H1 (cell line): ENCODE results near the gene EDDM3A. TPM values are rescaled to one million over a fixed set of nuclear protein-coding genes. Genes with fewer than 3 reads are reported as not detected.

Source experiments
- CTCF ChIA-PET: fragments of 300-600 bp; sonication (Branson Sonifier 250); formaldehyde crosslinking; loops from one replicate; lab custom pipeline; 2021; ENCODE audit not compliant: partially characterized antibody; lab: Charles Lee
- POLR2A ChIA-PET: fragments of 300-600 bp; sonication (Branson Sonifier 250); formaldehyde crosslinking; loops from one replicate; lab custom pipeline; 2021; ENCODE audit warnings: inconsistent platforms; ENCODE audit not compliant: partially characterized antibody; lab: Charles Lee
- DNase-seq, 2 experiments: peaks; one replicate each; pipeline versions ENCODE4 v3.0.0 to v3.0.0-alpha.2; 2010 to 2022; ENCODE audit warnings: low spot score in 2 of 2, low read depth in 1 of 2, mixed read lengths in 1 of 2
- FAIRE-seq: peaks from 2 replicates; lab custom pipeline; 2011; peaks lifted over from hg19 to GRCh38; lab: Jason Lieb, UNC
- H2AFZ ChIP-seq: 2 replicates; pipeline ENCODE4 v1.8.1; 2012; ENCODE audit warnings: low read length, inconsistent platforms
- H2AK5ac ChIP-seq: 2 replicates; pipeline ENCODE4 v1.6.1; 2013; ENCODE audit warnings: low read depth, low read length
- H2BK120ac ChIP-seq: replicated peaks from 2 replicates; pipeline ENCODE3; 2013; ENCODE audit warnings: low read depth, low read length, inconsistent platforms
- H2BK12ac ChIP-seq: 2 replicates; pipeline ENCODE4 v1.6.1; 2013; ENCODE audit warnings: low read depth, low read length
- H2BK15ac ChIP-seq: 2 replicates; pipeline ENCODE4 v1.6.1; 2013; ENCODE audit warnings: low read length
- H2BK20ac ChIP-seq: 2 replicates; pipeline ENCODE4 v1.6.1; 2013; ENCODE audit warnings: low read length
- H2BK5ac ChIP-seq: 2 replicates; pipeline ENCODE4 v1.6.1; 2013; ENCODE audit warnings: low read depth, low read length
- H3K14ac ChIP-seq: 2 replicates; pipeline ENCODE4 v1.6.1; 2013; ENCODE audit warnings: inconsistent platforms; ENCODE audit not compliant: insufficient read length
- H3K18ac ChIP-seq: 2 replicates; pipeline ENCODE4 v1.6.1; 2013; ENCODE audit warnings: low read length; ENCODE audit errors: extremely low read depth
- H3K23ac ChIP-seq: 2 replicates; pipeline ENCODE4 v1.6.1; 2013; ENCODE audit warnings: inconsistent platforms; ENCODE audit not compliant: insufficient read length
- H3K23me2 ChIP-seq: 2 replicates; pipeline ENCODE4 v1.6.1; 2013; ENCODE audit warnings: low read depth, low read length
- H3K27ac ChIP-seq: 2 replicates; pipeline ENCODE4 v1.6.1; 2011; ENCODE audit warnings: low read depth, low read length, inconsistent platforms
- H3K27me3 ChIP-seq, 4 experiments: replicated peaks in 1 of 4; 1 replicate in 1 of 4; 2 replicates in 3 of 4; pipeline versions ENCODE4 v1.6.1 to v1.8.1; 2011 to 2013; ENCODE audit warnings: low read length in 3 of 4, mild to moderate bottlenecking in 3 of 4, inconsistent platforms in 2 of 4, mixed read lengths in 2 of 4, moderate library complexity in 1 of 4; ENCODE audit not compliant: control insufficient read depth in 3 of 4, insufficient read depth in 3 of 4; ENCODE audit errors: extremely low read depth in 1 of 4
- H3K36me3 ChIP-seq, 4 experiments: 2 replicates each; pipeline versions ENCODE4 v1.6.1 to v1.8.1; 2011 to 2013; ENCODE audit warnings: mild to moderate bottlenecking in 4 of 4, low read length in 3 of 4, moderate library complexity in 2 of 4, control low read depth in 1 of 4, inconsistent platforms in 1 of 4; ENCODE audit not compliant: insufficient read depth in 4 of 4, control insufficient read depth in 2 of 4
- H3K4ac ChIP-seq: replicated peaks from 2 replicates; pipeline ENCODE3; 2013; ENCODE audit warnings: low read length, low read depth, mixed read lengths, inconsistent platforms; ENCODE audit not compliant: insufficient read length
- H3K4me1 ChIP-seq, 4 experiments: replicated peaks in 1 of 4; 1 replicate in 1 of 4; 2 replicates in 3 of 4; pipeline versions ENCODE4 v1.6.1 to v1.8.1; 2011 to 2013; ENCODE audit warnings: low read length in 3 of 4, inconsistent platforms in 2 of 4, mixed read lengths in 1 of 4; ENCODE audit not compliant: insufficient read depth in 4 of 4, control insufficient read depth in 3 of 4
- H3K4me2 ChIP-seq, 2 experiments: 2 replicates each; pipeline versions ENCODE4 v1.6.1 to v1.8.1; 2011 to 2013; ENCODE audit warnings: low read depth in 2 of 2, low read length in 2 of 2, control low read depth in 1 of 2, inconsistent platforms in 1 of 2, mild to moderate bottlenecking in 1 of 2; ENCODE audit not compliant: insufficient read depth in 1 of 2
- H3K4me3 ChIP-seq, 4 experiments: fragments of 200-600, 300-600 bp in 1 of 4; sonication (generic), shearing (Covaris generic), sonication (Bioruptor Twin) in 1 of 4; 2 replicates each; pipeline versions ENCODE4 v1.5.1 to v1.8.1; 2011 to 2016; ENCODE audit warnings: low read length in 4 of 4, low read depth in 3 of 4, control low read depth in 2 of 4, inconsistent platforms in 2 of 4, mild to moderate bottlenecking in 2 of 4, mixed read lengths in 1 of 4, moderate library complexity in 1 of 4; ENCODE audit not compliant: insufficient read depth in 2 of 4; ENCODE audit errors: extremely low read depth in 1 of 4
- H3K56ac ChIP-seq: replicated peaks from 2 replicates; pipeline ENCODE3; 2013; ENCODE audit warnings: low read depth, mild to moderate bottlenecking, mixed read lengths, low read length, inconsistent platforms; ENCODE audit not compliant: insufficient read length
- H3K79me1 ChIP-seq: 2 replicates; pipeline ENCODE4 v1.6.1; 2013; ENCODE audit warnings: low read depth, low read length, control low read depth
- H3K79me2 ChIP-seq, 2 experiments: 2 replicates each; pipeline versions ENCODE4 v1.6.1 to v1.8.1; 2012 to 2013; ENCODE audit warnings: low read length in 2 of 2, mild to moderate bottlenecking in 2 of 2, inconsistent platforms in 1 of 2; ENCODE audit not compliant: insufficient read depth in 2 of 2, control insufficient read depth in 1 of 2
- H3K9ac ChIP-seq, 4 experiments: replicated peaks in 1 of 4; 1 replicate in 1 of 4; 2 replicates in 3 of 4; pipeline versions ENCODE4 v1.6.1 to v1.8.1; 2011 to 2013; ENCODE audit warnings: low read depth in 3 of 4, low read length in 3 of 4, control low read depth in 2 of 4, mild to moderate bottlenecking in 2 of 4, moderate library complexity in 2 of 4, inconsistent platforms in 1 of 4; ENCODE audit errors: extremely low read depth in 1 of 4
- H3K9me3 ChIP-seq, 2 experiments: 2 replicates each; pipeline versions ENCODE4 v1.6.1 to v1.8.1; 2012 to 2013; ENCODE audit warnings: mild to moderate bottlenecking in 2 of 2, moderate library complexity in 2 of 2, control low read depth in 1 of 2, inconsistent platforms in 1 of 2, low read depth in 1 of 2, low read length in 1 of 2, mixed read lengths in 1 of 2; ENCODE audit not compliant: insufficient read depth in 2 of 2
- H4K20me1 ChIP-seq, 2 experiments: replicated peaks in 1 of 2; 2 replicates each; pipeline versions ENCODE3 to v1.8.1; 2011 to 2013; ENCODE audit warnings: inconsistent platforms in 2 of 2, low read length in 2 of 2, mild to moderate bottlenecking in 1 of 2; ENCODE audit not compliant: insufficient read depth in 2 of 2, control insufficient read depth in 1 of 2
- H4K5ac ChIP-seq: 2 replicates; pipeline ENCODE4 v1.6.1; 2013; ENCODE audit warnings: low read length, low read depth, mixed read lengths, inconsistent platforms; ENCODE audit not compliant: insufficient read length
- H4K8ac ChIP-seq: 2 replicates; pipeline ENCODE4 v1.8.0; 2013; ENCODE audit warnings: mild to moderate bottlenecking, moderate library complexity, low read length, inconsistent platforms; ENCODE audit not compliant: insufficient read depth; ENCODE audit errors: extremely low read depth
- H4K91ac ChIP-seq: replicated peaks from 2 replicates; pipeline ENCODE3; 2013; ENCODE audit warnings: low read length, mixed read lengths, inconsistent platforms; ENCODE audit not compliant: insufficient read length
- NANOG ChIP-seq: IDR thresholded peaks from 2 replicates; pipeline ENCODE4 v1.6.1; 2011; ENCODE audit warnings: low read length, low read depth, mild to moderate bottlenecking, inconsistent platforms; ENCODE audit not compliant: insufficient read depth, poor library complexity, severe bottlenecking
- SAP30 ChIP-seq: fragments of 300-600 bp; sonication (generic); IDR thresholded peaks from 2 replicates; pipeline ENCODE4 v1.7.1; 2012; ENCODE audit warnings: low read length, moderate library complexity, mild to moderate bottlenecking, inconsistent platforms; ENCODE audit not compliant: insufficient read depth, insufficient replicate concordance
- WGBS, 2 experiments: shearing (Covaris generic) in 1 of 2; methylation state at CpG; one replicate each; pipeline versions ENCODE4 v1.1.6 to v1.1.7; 2013 to 2015; ENCODE audit warnings: low lambda C conversion rate in 2 of 2, mixed read lengths in 2 of 2, inconsistent platforms in 1 of 2, low coverage in 1 of 2, missing lambda C conversion rate in 1 of 2; ENCODE audit not compliant: insufficient replicate concordance in 2 of 2, insufficient coverage in 1 of 2, insufficient read length in 1 of 2; ENCODE audit errors: extremely low coverage in 1 of 2, missing lambda C conversion rate in 1 of 2; 5-methylcytosine and 5-hydroxymethylcytosine counted together
- polyA plus RNA-seq, 7 experiments: library from polyadenylated mRNA; depleted of rRNA in 3 of 7; stranded (reverse) in 5 of 7; unstranded in 2 of 7; fragments of >200 nt in 5 of 7; fragments of 200-250 nt in 2 of 7; gene quantifications; 1 replicate in 5 of 7; 2 replicates in 1 of 7; 4 replicates in 1 of 7; pipeline versions ENCODE4 v1.2.1 to v1.2.3, GENCODE V29; 2011 to 2013; ENCODE audit warnings: missing spikeins in 2 of 7, mixed read lengths in 2 of 7
- total RNA-seq: library from RNA; stranded (reverse); fragmentation: NEBNext Ultra II Directional; extraction: Animal tissue kit (Norgen Biotek cat#: 25700); gene quantifications from 2 replicates; pipeline ENCODE4 v1.2.1, GENCODE V29; 2021

The EDDM3A gene
- total and polyA plus RNA-seq, 2 of the 8 experiments (the other 6 are each of a cell fraction or from before 2014, with no cell fraction given) = 0.09 TPM; not detected in 1

- H3K14ac ChIP-seq = no peak overlapping the region
- H3K79me1 ChIP-seq = no peaks in the 10 kb centered on the region
- FAIRE-seq (no peak), DNase-seq (no peak)
- no peak overlapping the region for H2AK5ac ChIP-seq
- H3K56ac ChIP-seq = no peak overlapping the region
- H3K4me3 ChIP-seq = no peak overlapping the region
- H3K23ac ChIP-seq = no peak overlapping the region
- no peak overlapping the region for H3K9ac ChIP-seq
- H4K8ac ChIP-seq = no peak overlapping the region
- no peak overlapping the region for H2BK12ac ChIP-seq
- no peak overlapping the region for H3K18ac ChIP-seq
- ChIA-PET POLR2A (no interaction called here), CTCF (interaction anchor here (0.6 to 1.4 kb wide), 2 partner anchors 38 to 105 kb away, joined by 3 to 5 read pairs; no protein-coding TSS in a partner anchor)
- no peak overlapping the region for H2AFZ ChIP-seq
- no peaks in the 10 kb centered on the region for H3K4me1 ChIP-seq
- H3K27ac ChIP-seq = no peak overlapping the region
- H3K4me2 ChIP-seq = no peak overlapping the region
- peaks cover 0 to 3% (median under 1%) of the 10 kb centered on the region in 4 experiments; a peak in 2 of 7 replicates for H3K27me3 ChIP-seq
- no peak overlapping the region for H2BK15ac ChIP-seq
- H3K79me2 ChIP-seq = no peaks in the 10 kb centered on the region
- H3K23me2 ChIP-seq = no peaks in the 10 kb centered on the region
- 85% methylated on average over 4 of the region's 4 CpGs; no CpG with 5 or more reads in 1 of the 2 experiments for WGBS, 2 experiments
- H2BK20ac ChIP-seq = no peak overlapping the region
- no peaks in the 10 kb centered on the region for H4K20me1 ChIP-seq
- H3K9me3 ChIP-seq = no peaks in the 10 kb centered on the region
- H3K36me3 ChIP-seq = no peaks in the 10 kb centered on the region
- H4K5ac ChIP-seq = no peak overlapping the region
- TF ChIP-seq SAP30 (no peak), NANOG (no peak)
- H3K4ac ChIP-seq = no peak overlapping the region
- no peak overlapping the region for H2BK5ac ChIP-seq
- no peak overlapping the region for H4K91ac ChIP-seq
- no peak overlapping the region for H2BK120ac ChIP-seq
Observed at GRCh38 chr14:20719777-20720176, 25.9 kb upstream of the EDDM3A start.
